Pancreas (tissue), 10 donors: ENCODE measurements around the gene TMEM147. TPM values are rescaled to one million over a fixed set of nuclear protein-coding genes. Genes with fewer than 3 reads are reported as not detected.

Source experiments
- ATAC-seq, 4 donors: fragments of 200-7000 bp; cut with Tn5 transposase; one replicate each; pipeline versions ENCODE4 v1.8.0 to v1.9.1; 2020; ENCODE audit warnings: mild to moderate bottlenecking in 4 of 4, moderate library complexity in 4 of 4
- DNase-seq, 6 donors: peaks; one replicate each; pipeline ENCODE4 v3.0.0-alpha.2; 2020
- FAIRE-seq: peaks from 2 replicates; lab custom pipeline; 2012; peaks lifted over from hg19 to GRCh38; lab: Jason Lieb, UNC
- H3K27ac ChIP-seq, 4 donors: fragments of 200-600 bp; sonication (generic); 1 replicate in 3 of 4; 2 replicates in 1 of 4; pipeline versions ENCODE4 v1.5.0 to v1.8.0; 2020
- H3K27me3 ChIP-seq, 4 donors: fragments of 200-600 bp; one replicate each; pipeline ENCODE4 v1.8.0; 2021
- H3K36me3 ChIP-seq, 3 donors: fragments of 200-600 bp; sonication (generic) in 1 of 3; one replicate each; pipeline versions ENCODE4 v1.5.0 to v1.8.0; 2020 to 2021
- H3K4me1 ChIP-seq, 3 donors: fragments of 200-600 bp; one replicate each; pipeline ENCODE4 v1.8.0; 2021
- H3K4me3 ChIP-seq, 4 donors: fragments of 200-600 bp; sonication (generic) in 2 of 4; one replicate each; pipeline versions ENCODE4 v1.5.0 to v1.8.0; 2020 to 2021
- H3K9me3 ChIP-seq, 4 donors: fragments of 200-600 bp; one replicate each; pipeline ENCODE4 v1.8.0; 2021
- WGBS, 2 donors: extraction: QIAGEN DNeasy Blood & Tissue Kit; methylation state at CpG; one replicate each; pipeline ENCODE4 v1.1.7; 2013; 5-methylcytosine and 5-hydroxymethylcytosine counted together
- intact Hi-C, 3 donors: fragments of 100-400 bp; cut with DNase I; formaldehyde crosslinking; loops; one replicate each; pipeline versions ENCODE4 v1.11.1 to v1.14.2; 2022
- polyA plus RNA-seq, 2 donors: library from polyadenylated mRNA; stranded (reverse); fragments of 200-250 nt; gene quantifications; one replicate each; pipeline ENCODE4 v1.2.3, GENCODE V29; 2013
- total RNA-seq, 6 donors: library from RNA; stranded (reverse); fragmentation: NEBNext Ultra II Directional in 4 of 6; extraction: Animal tissue kit (Norgen Biotek cat#: 25700) in 4 of 6; gene quantifications; one replicate each; pipeline versions ENCODE4 v1.2.1 to v1.2.4, GENCODE V29; 2021 to 2023
- TF ChIP-seq, protein P1 (sequence below), 4 donors: fragments of 200-600 bp; sonication (generic) in 3 of 4; IDR thresholded peaks; one replicate each; pipeline versions ENCODE4 v1.5.0 to v1.8.0; 2021; ENCODE audit warnings: antibody characterized with exemption in 4 of 4
- donor health status: healthy with polysubstance abuse.
- donor health status: DM: no; HTN: no; CAD: no; lungs with moderate emphysema.
- donor health status: DM: no; HTN: no; CAD: no.
- donor health status: control.
- donor health status: control.
- donor health status: Bipolar disorder and iron deficiency.
- donor health status: DM: yes; HTN: yes; CAD: no.
- donor health status: DM: no; HTN: no; CAD: no.
- donor health status: DM: no; HTN: no; CAD: no.
- donor health status: DM: yes; HTN: yes; CAD: no.

The TMEM147 gene
- total and polyA plus RNA-seq, 8 donors, result 44.3 to 91.1 (median 56.5) TPM

DNA sequence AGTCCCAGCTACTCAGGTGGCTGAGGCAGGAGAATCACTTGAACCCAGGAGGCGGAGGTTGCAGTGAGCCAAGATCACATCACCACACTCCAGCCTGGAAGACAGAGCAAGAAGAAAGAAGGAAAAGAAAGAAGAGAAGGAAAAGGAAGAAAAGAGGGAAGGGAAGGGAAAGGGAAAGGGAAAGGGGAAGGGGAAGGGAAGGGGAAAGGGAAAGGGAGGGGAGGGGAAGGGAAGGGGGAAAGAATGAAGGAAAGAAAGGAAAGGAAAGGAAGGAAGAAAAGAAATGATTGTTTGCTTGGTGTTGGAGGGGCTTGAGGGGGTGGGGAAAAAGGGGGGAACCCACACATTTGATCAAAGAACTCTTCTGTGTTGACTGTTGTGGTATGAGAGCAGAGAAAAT is 50.5 kb downstream of the TMEM147 start:
- Histone ChIP-seq H3K4me1 (no peaks in the 10 kb centered on the region), H3K4me3 (no peak overlapping the region), H3K9me3 (no peaks in the 10 kb centered on the region), H3K27me3 (no peaks in the 10 kb centered on the region), H3K36me3 (no peaks in the 10 kb centered on the region), H3K27ac (no peak overlapping the region)
- TF ChIP-seq, protein P1, sequence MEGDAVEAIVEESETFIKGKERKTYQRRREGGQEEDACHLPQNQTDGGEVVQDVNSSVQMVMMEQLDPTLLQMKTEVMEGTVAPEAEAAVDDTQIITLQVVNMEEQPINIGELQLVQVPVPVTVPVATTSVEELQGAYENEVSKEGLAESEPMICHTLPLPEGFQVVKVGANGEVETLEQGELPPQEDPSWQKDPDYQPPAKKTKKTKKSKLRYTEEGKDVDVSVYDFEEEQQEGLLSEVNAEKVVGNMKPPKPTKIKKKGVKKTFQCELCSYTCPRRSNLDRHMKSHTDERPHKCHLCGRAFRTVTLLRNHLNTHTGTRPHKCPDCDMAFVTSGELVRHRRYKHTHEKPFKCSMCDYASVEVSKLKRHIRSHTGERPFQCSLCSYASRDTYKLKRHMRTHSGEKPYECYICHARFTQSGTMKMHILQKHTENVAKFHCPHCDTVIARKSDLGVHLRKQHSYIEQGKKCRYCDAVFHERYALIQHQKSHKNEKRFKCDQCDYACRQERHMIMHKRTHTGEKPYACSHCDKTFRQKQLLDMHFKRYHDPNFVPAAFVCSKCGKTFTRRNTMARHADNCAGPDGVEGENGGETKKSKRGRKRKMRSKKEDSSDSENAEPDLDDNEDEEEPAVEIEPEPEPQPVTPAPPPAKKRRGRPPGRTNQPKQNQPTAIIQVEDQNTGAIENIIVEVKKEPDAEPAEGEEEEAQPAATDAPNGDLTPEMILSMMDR (IDR thresholded peaks at IDR 0.05), result no peak
- FAIRE-seq (no peak), DNase-seq (no peak), ATAC-seq (no peak)
- intact Hi-C loops, result loop anchor here in 1 of 3 donors (10.0 kb wide), 1 partner anchor 51 kb away; the partner anchor contains the start of gene TMEM147
- 98 to 100% methylated on average over 1 of the region's 1 CpG for WGBS, 2 donors

DNA sequence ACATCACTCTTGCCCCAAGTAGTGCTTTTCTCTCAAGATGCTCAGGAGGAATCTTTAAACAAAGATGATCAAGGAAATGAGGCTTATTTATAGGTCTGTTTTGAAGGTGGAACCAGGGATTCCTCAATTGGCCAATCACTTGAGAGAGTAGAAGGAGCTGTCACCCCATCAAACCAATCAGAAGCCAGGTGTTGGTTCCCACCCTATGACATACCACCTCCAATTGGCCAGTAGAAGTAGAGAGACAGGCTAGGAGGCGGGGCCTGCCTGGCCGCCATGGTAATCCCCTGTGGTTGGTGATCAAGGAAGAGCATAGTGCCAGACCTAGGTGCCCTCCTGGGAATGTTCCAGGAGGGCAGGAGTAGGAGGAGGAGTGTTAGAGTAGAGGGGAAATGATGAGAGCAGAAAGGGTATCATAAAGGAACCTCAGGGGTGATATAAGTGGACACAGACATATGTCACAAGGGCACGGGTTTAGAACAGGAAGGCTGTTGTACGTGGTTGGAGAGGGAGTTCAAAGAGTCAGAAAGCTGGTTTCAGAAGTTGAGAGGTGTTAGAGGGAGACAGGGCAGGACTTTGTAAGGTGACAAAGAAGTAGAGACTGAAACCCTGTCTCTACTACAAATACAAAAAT is 51.1 kb downstream of the TMEM147 start:
- FAIRE-seq, result no peak
- intact Hi-C loops, result loop anchor here in 1 of 3 donors (10.0 kb wide), 1 partner anchor 52 kb away; the partner anchor contains the start of gene TMEM147
- ATAC-seq, result no peak

More for the DNA sequence above, 51.1 kb downstream of the TMEM147 start:
- H3K9me3 ChIP-seq, result no peaks in the 10 kb centered on the region
- no peak overlapping the region for H3K27ac ChIP-seq
- TF ChIP-seq, protein P1 (IDR thresholded peaks at IDR 0.05), result no peak
- H3K36me3 ChIP-seq, result no peaks in the 10 kb centered on the region
- no peaks in the 10 kb centered on the region for H3K4me1 ChIP-seq
- H3K27me3 ChIP-seq, result no peaks in the 10 kb centered on the region
- 64 to 73% methylated on average over 4 of the region's 4 CpGs for WGBS, 2 donors
- DNase-seq, result no peak
- H3K4me3 ChIP-seq, result no peak overlapping the region

Other genes starting within 250 kb of the TMEM147 start
- 1 to 10 TPM in 2 of 6 donors, under 1 TPM in 4; 0.32 to 2.1 (median 0.94) TPM for gene CD22, start 216.4 kb upstream of the TMEM147 start, total RNA-seq
- under 1 TPM; 0.38 to 0.49 TPM for gene CD22, start 216.4 kb upstream of the TMEM147 start, polyA plus RNA-seq
- 1 to 10 TPM in 4 of 6 donors, under 1 TPM in 2; 0.60 to 3.5 (median 1.8) TPM for gene FFAR1, start 197.7 kb upstream of the TMEM147 start, total RNA-seq
- gene FFAR1, start 197.7 kb upstream of the TMEM147 start, polyA plus RNA-seq, result 10 to 100 TPM in 1 of 2 donors, 1 to 10 TPM in 1; 3.6 to 30.1 TPM
- gene FFAR3, start 187.2 kb upstream of the TMEM147 start, total RNA-seq, result under 1 TPM in 5 of 6 donors, not detected in 1; 0.09 to 0.37 (median 0.26) TPM
- gene FFAR3, start 187.2 kb upstream of the TMEM147 start, polyA plus RNA-seq, result 1 to 10 TPM; 1.5 to 2.7 TPM
- under 1 TPM in 2 of 6 donors, not detected in 4; 0.12 to 0.16 TPM for gene GPR42, start 174.6 kb upstream of the TMEM147 start, total RNA-seq
- under 1 TPM in 1 of 2 donors, not detected in 1; 0.52 TPM for gene GPR42, start 174.6 kb upstream of the TMEM147 start, polyA plus RNA-seq
- gene FFAR2, start 97.4 kb upstream of the TMEM147 start, total RNA-seq, result under 1 TPM in 4 of 6 donors, not detected in 2; 0.20 to 0.95 (median 0.35) TPM
- 1 to 10 TPM in 1 of 2 donors, under 1 TPM in 1; 0.30 to 2.5 TPM for gene FFAR2, start 97.4 kb upstream of the TMEM147 start, polyA plus RNA-seq
- gene KRTDAP, start 55.2 kb upstream of the TMEM147 start, total RNA-seq, result 1 to 10 TPM in 1 of 6 donors, under 1 TPM in 1, not detected in 4; 0.35 to 1.1 TPM
- 1 to 10 TPM; 1.4 to 2.0 TPM for gene KRTDAP, start 55.2 kb upstream of the TMEM147 start, polyA plus RNA-seq
- 10 to 100 TPM; 48.5 to 86.7 (median 60.0) TPM for gene DMKN, start 32.0 kb upstream of the TMEM147 start, total RNA-seq
- 100 to 1,000 TPM; 133 to 197 TPM for gene DMKN, start 32.0 kb upstream of the TMEM147 start, polyA plus RNA-seq
- gene SBSN, start 17.3 kb upstream of the TMEM147 start, total RNA-seq, result not detected
- gene SBSN, start 17.3 kb upstream of the TMEM147 start, polyA plus RNA-seq, result under 1 TPM; 0.15 to 0.16 TPM
- not detected for gene GAPDHS, start 12.2 kb upstream of the TMEM147 start, total RNA-seq
- not detected for gene GAPDHS, start 12.2 kb upstream of the TMEM147 start, polyA plus RNA-seq
- 1 to 10 TPM in 4 of 6 donors, under 1 TPM in 2; 0.28 to 3.0 (median 2.0) TPM for gene ATP4A, start 18.0 kb downstream of the TMEM147 start, total RNA-seq
- 10 to 100 TPM in 1 of 2 donors, 1 to 10 TPM in 1; 6.0 to 10.8 TPM for gene ATP4A, start 18.0 kb downstream of the TMEM147 start, polyA plus RNA-seq
- gene PMIS2, start 40.5 kb downstream of the TMEM147 start, total RNA-seq, result not detected
- not detected for gene PMIS2, start 40.5 kb downstream of the TMEM147 start, polyA plus RNA-seq
- 10 to 100 TPM in 1 of 6 donors, 1 to 10 TPM in 5; 5.6 to 10.6 (median 6.5) TPM for gene HAUS5, start 67.1 kb downstream of the TMEM147 start, total RNA-seq
- gene HAUS5, start 67.1 kb downstream of the TMEM147 start, polyA plus RNA-seq, result 10 to 100 TPM; 22.1 to 22.5 TPM
- gene RBM42, start 83.4 kb downstream of the TMEM147 start, total RNA-seq, result 10 to 100 TPM; 18.2 to 34.0 (median 28.3) TPM
- gene RBM42, start 83.4 kb downstream of the TMEM147 start, polyA plus RNA-seq, result 10 to 100 TPM; 38.1 to 38.6 TPM
- gene ETV2, start 96.1 kb downstream of the TMEM147 start, total RNA-seq, result 1 to 10 TPM in 3 of 6 donors, under 1 TPM in 3; 0.32 to 1.5 (median 0.99) TPM
- gene ETV2, start 96.1 kb downstream of the TMEM147 start, polyA plus RNA-seq, result 1 to 10 TPM; 1.5 to 4.1 TPM
- 100 to 1,000 TPM; 119 to 164 (median 147) TPM for gene COX6B1, start 102.7 kb downstream of the TMEM147 start, total RNA-seq
- gene COX6B1, start 102.7 kb downstream of the TMEM147 start, polyA plus RNA-seq, result 100 to 1,000 TPM; 328 to 491 TPM
- not detected for gene UPK1A, start 120.9 kb downstream of the TMEM147 start, total RNA-seq
- under 1 TPM in 1 of 2 donors, not detected in 1; 0.16 TPM for gene UPK1A, start 120.9 kb downstream of the TMEM147 start, polyA plus RNA-seq
- under 1 TPM in 1 of 6 donors, not detected in 5; 0.13 TPM for gene ZBTB32, start 158.9 kb downstream of the TMEM147 start, total RNA-seq
- gene ZBTB32, start 158.9 kb downstream of the TMEM147 start, polyA plus RNA-seq, result under 1 TPM in 1 of 2 donors, not detected in 1; 0.14 TPM
- 10 to 100 TPM; 16.7 to 28.4 (median 23.8) TPM for gene KMT2B, start 172.4 kb downstream of the TMEM147 start, total RNA-seq
- gene KMT2B, start 172.4 kb downstream of the TMEM147 start, polyA plus RNA-seq, result 10 to 100 TPM; 56.0 to 59.9 TPM
- gene IGFLR1, start 196.8 kb downstream of the TMEM147 start, total RNA-seq, result 1 to 10 TPM; 1.3 to 9.4 (median 6.4) TPM
- 10 to 100 TPM in 1 of 2 donors, 1 to 10 TPM in 1; 7.4 to 17.3 TPM for gene IGFLR1, start 196.8 kb downstream of the TMEM147 start, polyA plus RNA-seq
- gene U2AF1L4, start 199.8 kb downstream of the TMEM147 start, total RNA-seq, result 10 to 100 TPM in 5 of 6 donors, 1 to 10 TPM in 1; 9.7 to 14.3 (median 11.7) TPM
- gene U2AF1L4, start 199.8 kb downstream of the TMEM147 start, polyA plus RNA-seq, result 100 to 1,000 TPM in 1 of 2 donors, 10 to 100 TPM in 1; 62.7 to 124 TPM
- gene PSENEN, start 200.0 kb downstream of the TMEM147 start, total RNA-seq, result 10 to 100 TPM; 26.7 to 38.2 (median 35.1) TPM
- 10 to 100 TPM; 53.5 to 64.6 TPM for gene PSENEN, start 200.0 kb downstream of the TMEM147 start, polyA plus RNA-seq
- 1 to 10 TPM; 1.7 to 5.5 (median 3.7) TPM for gene LIN37, start 202.9 kb downstream of the TMEM147 start, total RNA-seq
- gene LIN37, start 202.9 kb downstream of the TMEM147 start, polyA plus RNA-seq, result 10 to 100 TPM; 41.2 to 44.0 TPM
- 10 to 100 TPM in 3 of 6 donors, 1 to 10 TPM in 3; 3.4 to 16.4 (median 11.7) TPM for gene HSPB6, start 211.4 kb downstream of the TMEM147 start, total RNA-seq
- 10 to 100 TPM; 42.2 to 59.8 TPM for gene HSPB6, start 211.4 kb downstream of the TMEM147 start, polyA plus RNA-seq
- 1 to 10 TPM; 7.2 to 9.9 (median 8.6) TPM for gene PROSER3, start 212.6 kb downstream of the TMEM147 start, total RNA-seq
- gene PROSER3, start 212.6 kb downstream of the TMEM147 start, polyA plus RNA-seq, result 10 to 100 TPM in 1 of 2 donors, 1 to 10 TPM in 1; 7.8 to 19.6 TPM
- gene ARHGAP33, start 229.9 kb downstream of the TMEM147 start, total RNA-seq, result 10 to 100 TPM in 2 of 6 donors, 1 to 10 TPM in 4; 2.7 to 13.9 (median 8.0) TPM
- 10 to 100 TPM; 23.8 to 39.6 TPM for gene ARHGAP33, start 229.9 kb downstream of the TMEM147 start, polyA plus RNA-seq